Right lobe of liver (tissue), 4 donors: ENCODE results near the gene NR6A1.

Experiments used
- CTCF ChIP-seq, 4 donors: fragments of 200-600 bp in 3 of 4; fragments of 450-650 bp in 1 of 4; IDR thresholded peaks; one replicate each; pipeline versions ENCODE4 v1.5.1 to v1.8.0; 2016 to 2022; ENCODE audit warnings: antibody characterized with exemption in 4 of 4, mild to moderate bottlenecking in 2 of 4
- POLR2A ChIP-seq: fragments of 450-650 bp; IDR thresholded peaks from one replicate; pipeline ENCODE4 v1.6.1; 2017; ENCODE audit warnings: antibody characterized with exemption, mild to moderate bottlenecking
- donor health status: DM: no; HTN: no; CAD: no.
- donor health status: DM: no; HTN: no; CAD: no.
- donor health status: DM: no; HTN: yes; CAD: no.

GRCh38 chr9:124550072-124550471 is 221.0 kb downstream of the NR6A1 start:
- TF ChIP-seq CTCF (IDR thresholded peaks at IDR 0.05), result no peak
- TF ChIP-seq POLR2A, result no peak
